DND-41 (cell line): Measurements from ENCODE around the gene CKAP2.

Experiments used
- ATAC-seq: fragments of 200-7000 bp; cut with Tn5 transposase; 3 replicates; pipeline ENCODE4 v1.9.1; 2021; ENCODE audit warnings: low read depth; ENCODE audit not compliant: insufficient read depth
- DNase-seq: peaks from one replicate; pipeline ENCODE4 v3.0.0-alpha.2; 2020
- H2AFZ ChIP-seq: 2 replicates; pipeline ENCODE4 v1.6.0; 2012; ENCODE audit warnings: low read depth, low read length
- H3K27ac ChIP-seq: 2 replicates; pipeline ENCODE4 v1.5.1; 2012; ENCODE audit warnings: low read length, inconsistent platforms
- H3K27me3 ChIP-seq: fragments of 200-600 bp; sonication (generic); 2 replicates; pipeline ENCODE4 v1.6.0; 2012; ENCODE audit warnings: low read length, mild to moderate bottlenecking, inconsistent platforms; ENCODE audit not compliant: insufficient read depth, poor library complexity
- H3K36me3 ChIP-seq: 2 replicates; pipeline ENCODE4 v1.5.1; 2012; ENCODE audit warnings: low read length, inconsistent platforms; ENCODE audit not compliant: insufficient read depth
- H3K4me1 ChIP-seq: 2 replicates; pipeline ENCODE4 v1.5.1; 2012; ENCODE audit warnings: mild to moderate bottlenecking, low read length; ENCODE audit not compliant: insufficient read depth
- H3K4me2 ChIP-seq: 2 replicates; pipeline ENCODE4 v1.6.0; 2012; ENCODE audit warnings: mild to moderate bottlenecking, moderate library complexity, low read length, inconsistent platforms; ENCODE audit not compliant: insufficient read depth
- H3K4me3 ChIP-seq, 2 experiments: fragments of 200-600 bp in 1 of 2; shearing (Covaris generic) in 1 of 2; 2 replicates each; pipeline ENCODE4 v1.5.1; 2012 to 2016; ENCODE audit warnings: inconsistent platforms in 2 of 2, low read length in 2 of 2, mild to moderate bottlenecking in 2 of 2, low read depth in 1 of 2, moderate library complexity in 1 of 2
- H3K79me2 ChIP-seq: 2 replicates; pipeline ENCODE4 v1.6.0; 2012; ENCODE audit warnings: low read length, inconsistent platforms; ENCODE audit not compliant: insufficient read depth
- H3K9ac ChIP-seq: 2 replicates; pipeline ENCODE4 v1.6.0; 2012; ENCODE audit warnings: low read depth, mild to moderate bottlenecking, inconsistent platforms, low read length, moderate library complexity
- H3K9me3 ChIP-seq: 2 replicates; pipeline ENCODE4 v1.5.1; 2012; ENCODE audit warnings: low read length, moderate library complexity, mild to moderate bottlenecking, inconsistent platforms; ENCODE audit not compliant: insufficient read depth, severe bottlenecking
- H4K20me1 ChIP-seq: 2 replicates; pipeline ENCODE4 v1.6.0; 2012; ENCODE audit warnings: low read length; ENCODE audit not compliant: insufficient read depth
- CTCF ChIP-seq: IDR thresholded peaks from 2 replicates; pipeline ENCODE4 v1.5.1; 2012; ENCODE audit warnings: borderline replicate concordance, low read length, moderate library complexity, mild to moderate bottlenecking; ENCODE audit not compliant: poor library complexity, severe bottlenecking; ENCODE audit errors: extremely low read depth
- EZH2 ChIP-seq: IDR thresholded peaks from 3 replicates; pipeline ENCODE4 v1.6.1; 2012; ENCODE audit warnings: borderline replicate concordance, low read depth, mild to moderate bottlenecking, moderate library complexity, low read length, inconsistent platforms; ENCODE audit not compliant: severe bottlenecking

CKAP2 gene

GRCh38 chr13:52411629-52412028 lies 43.6 kb upstream of the CKAP2 start:
- DNase-seq, result no peak
- Histone ChIP-seq H3K79me2 (no peaks in the 10 kb centered on the region), H3K36me3 (peaks cover 52% of the 10 kb centered on the region)

GRCh38 chr13:52412128-52412527 lies 43.1 kb upstream of the CKAP2 start:
- Histone ChIP-seq H3K4me1 (no peaks in the 10 kb centered on the region), H3K9ac (no peak overlapping the region), H3K4me3 (no peak overlapping the region), H3K9me3 (no peaks in the 10 kb centered on the region), H3K36me3 (peaks cover 56% of the 10 kb centered on the region), H3K79me2 (no peaks in the 10 kb centered on the region), H3K4me2 (no peak overlapping the region), H2AFZ (no peak overlapping the region), H3K27me3 (no peaks in the 10 kb centered on the region), H3K27ac (no peak overlapping the region), H4K20me1 (no peaks in the 10 kb centered on the region)
- DNase-seq, result no peak
- no peak for TF ChIP-seq CTCF
- no peak for ATAC-seq

More at GRCh38 chr13:52411629-52412028, 43.6 kb upstream of the CKAP2 start:
- Histone ChIP-seq H3K4me1 (no peaks in the 10 kb centered on the region), H3K4me2 (no peak overlapping the region), H2AFZ (no peak overlapping the region), H3K9ac (no peak overlapping the region), H3K4me3 (no peak overlapping the region), H4K20me1 (no peaks in the 10 kb centered on the region), H3K27me3 (no peaks in the 10 kb centered on the region), H3K9me3 (no peaks in the 10 kb centered on the region), H3K27ac (no peak overlapping the region)
- no peak for TF ChIP-seq EZH2
- no peak for TF ChIP-seq CTCF
- ATAC-seq, result no peak

- no peak for ATAC-seq
- TF ChIP-seq CTCF (no peak), EZH2 (no peak)
Measured at GRCh38 chr13:52414051-52414450, 41.2 kb upstream of the CKAP2 start.

GRCh38 chr13:52414963-52415362 lies 40.3 kb upstream of the CKAP2 start:
- H3K36me3 ChIP-seq, result peaks cover 79% of the 10 kb centered on the region
- no peaks in the 10 kb centered on the region for H3K4me1 ChIP-seq
- no peak overlapping the region for H3K4me3 ChIP-seq
- no peak for ATAC-seq
- no peaks in the 10 kb centered on the region for H4K20me1 ChIP-seq
- no peaks in the 10 kb centered on the region for H3K27me3 ChIP-seq
- no peak overlapping the region for H3K9ac ChIP-seq
- H3K4me2 ChIP-seq, result no peak overlapping the region
- no peak for TF ChIP-seq EZH2
- no peak for TF ChIP-seq CTCF
- no peaks in the 10 kb centered on the region for H3K79me2 ChIP-seq
- H3K9me3 ChIP-seq, result no peaks in the 10 kb centered on the region
- DNase-seq, result no peak
- no peak overlapping the region for H3K27ac ChIP-seq
- no peak overlapping the region for H2AFZ ChIP-seq

More at GRCh38 chr13:52414051-52414450, 41.2 kb upstream of the CKAP2 start:
- Histone ChIP-seq H4K20me1 (no peaks in the 10 kb centered on the region), H3K4me3 (no peak overlapping the region), H3K79me2 (no peaks in the 10 kb centered on the region), H3K27me3 (no peaks in the 10 kb centered on the region), H3K4me2 (no peak overlapping the region), H3K9me3 (no peaks in the 10 kb centered on the region), H3K4me1 (no peaks in the 10 kb centered on the region), H2AFZ (no peak overlapping the region), H3K36me3 (peaks cover 72% of the 10 kb centered on the region), H3K27ac (no peak overlapping the region), H3K9ac (no peak overlapping the region)
- no peak for DNase-seq
